ENCODE data around the gene IFI27L1.

Gene IFI27L1

GRCh38 chr14:94139006-94139405, 57.9 kb downstream of the IFI27L1 start:
- H3K4me3 ChIP-seq (ENCODE audit: low read depth, low read length) = no peak overlapping the region
- no peak for TF ChIP-seq CTCF (IDR thresholded peaks at IDR 0.05; ENCODE audit: control insufficient read depth, extremely low read depth, insufficient read depth)
- DNase-seq (ENCODE audit: low read depth) = no peak

- TF ChIP-seq CTCF (IDR thresholded peaks at IDR 0.05; ENCODE audit: control insufficient read depth, extremely low read depth, insufficient read depth) = no peak
- no peak for DNase-seq (ENCODE audit: low read depth)
- no peak overlapping the region for H3K4me3 ChIP-seq (ENCODE audit: low read depth, low read length)
Observed at GRCh38 chr14:94139421-94139820, 58.3 kb downstream of the IFI27L1 start.

- H3K4me3 ChIP-seq (ENCODE audit: low read depth, low read length) = no peak overlapping the region
- TF ChIP-seq CTCF (IDR thresholded peaks at IDR 0.05; ENCODE audit: control insufficient read depth, extremely low read depth, insufficient read depth) = no peak
- DNase-seq (ENCODE audit: low read depth) = no peak
Observed at GRCh38 chr14:94142247-94142646, 61.1 kb downstream of the IFI27L1 start.

- DNase-seq (ENCODE audit: low read depth) = no peak
- TF ChIP-seq CTCF (IDR thresholded peaks at IDR 0.05; ENCODE audit: control insufficient read depth, extremely low read depth, insufficient read depth) = no peak
- H3K4me3 ChIP-seq (ENCODE audit: low read depth, low read length) = no peak overlapping the region
Observed at GRCh38 chr14:94142836-94143235, 61.7 kb downstream of the IFI27L1 start.

- H3K4me3 ChIP-seq (ENCODE audit: low read depth, low read length) = no peak overlapping the region
- TF ChIP-seq CTCF (IDR thresholded peaks at IDR 0.05; ENCODE audit: control insufficient read depth, extremely low read depth, insufficient read depth) = peak; percentile 28
- no peak for DNase-seq (ENCODE audit: low read depth)
Observed at GRCh38 chr14:94143239-94143638, 62.1 kb downstream of the IFI27L1 start.

- no peak for DNase-seq (ENCODE audit: low read depth)
- TF ChIP-seq CTCF (IDR thresholded peaks at IDR 0.05; ENCODE audit: control insufficient read depth, extremely low read depth, insufficient read depth) = no peak
- no peak overlapping the region for H3K4me3 ChIP-seq (ENCODE audit: low read depth, low read length)
Observed at GRCh38 chr14:94143711-94144110, 62.6 kb downstream of the IFI27L1 start.

- no peak for DNase-seq (ENCODE audit: low read depth)
- no peak overlapping the region for H3K4me3 ChIP-seq (ENCODE audit: low read depth, low read length)
- TF ChIP-seq CTCF (IDR thresholded peaks at IDR 0.05; ENCODE audit: control insufficient read depth, extremely low read depth, insufficient read depth) = no peak
Observed at GRCh38 chr14:94144765-94145164, 63.7 kb downstream of the IFI27L1 start.

Measured in LNCaP clone FGC (cell line).